Astrocyte of the cerebellum (primary cell): ENCODE results near the gene SLC25A39.
A peak's percentile ranks its signal among the peaks of the same experiment; 100 is the strongest.

ENCODE experiments used
- DNase-seq: peaks from one replicate; pipeline ENCODE4 v3.0.0-alpha.2; 2011; ENCODE audit warnings: low read depth
- H3K4me3 ChIP-seq: 2 replicates; pipeline ENCODE4 v1.5.1; 2011; ENCODE audit warnings: mild to moderate bottlenecking, low read depth, low read length, moderate library complexity
- CTCF ChIP-seq: IDR thresholded peaks from 2 replicates; pipeline ENCODE4 v1.5.1; 2012; ENCODE audit warnings: low read length, low read depth, moderate library complexity, mild to moderate bottlenecking; ENCODE audit errors: missing control alignments
- in situ Hi-C: cut with HindIII; loops from 2 replicates; pipeline ENCODE4 v1.10.0; 2017; ENCODE audit warnings: low sequenced_read_pairs

Gene SLC25A39

DNA sequence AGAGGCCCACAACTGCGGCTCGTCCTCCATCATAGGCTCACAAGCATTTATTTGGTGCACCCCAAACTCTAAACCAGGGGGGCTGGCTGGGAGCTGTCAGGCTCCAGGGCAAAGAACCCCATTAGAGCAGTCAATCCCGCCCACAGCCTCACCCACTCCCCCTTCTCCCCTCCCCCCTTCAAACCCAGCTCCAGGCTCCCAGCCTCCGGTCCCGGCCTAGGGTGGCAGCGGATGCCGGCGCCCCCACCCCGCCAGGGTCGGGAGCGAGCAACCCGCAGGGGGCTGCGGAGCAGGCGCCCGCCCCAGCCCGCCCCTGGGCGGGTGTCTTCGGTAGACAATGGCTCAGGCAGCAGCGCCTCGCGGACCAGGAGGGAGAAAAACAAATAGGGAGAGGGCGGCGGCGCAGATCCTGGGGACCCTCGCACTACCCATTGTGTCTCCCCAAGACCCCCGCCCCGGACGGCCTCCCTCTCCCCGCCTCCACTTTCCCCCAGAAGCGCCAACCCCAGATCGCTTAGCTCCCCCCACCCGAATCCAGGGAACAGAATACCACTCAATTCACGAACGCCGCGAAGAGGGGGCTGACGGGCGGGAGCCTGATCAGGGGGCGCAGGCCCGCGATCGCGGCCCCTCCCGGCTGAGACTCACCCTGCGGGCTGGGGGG is 38.5 kb upstream of the SLC25A39 start:
- TF ChIP-seq CTCF, result no peak
- DNase-seq, result no peak
- peak overlapping the region; percentile 80 for H3K4me3 ChIP-seq
- in situ Hi-C loops, result loop anchor here (25.0 kb wide), 1 partner anchor 274 kb away; no protein-coding TSS in a partner anchor

DNA sequence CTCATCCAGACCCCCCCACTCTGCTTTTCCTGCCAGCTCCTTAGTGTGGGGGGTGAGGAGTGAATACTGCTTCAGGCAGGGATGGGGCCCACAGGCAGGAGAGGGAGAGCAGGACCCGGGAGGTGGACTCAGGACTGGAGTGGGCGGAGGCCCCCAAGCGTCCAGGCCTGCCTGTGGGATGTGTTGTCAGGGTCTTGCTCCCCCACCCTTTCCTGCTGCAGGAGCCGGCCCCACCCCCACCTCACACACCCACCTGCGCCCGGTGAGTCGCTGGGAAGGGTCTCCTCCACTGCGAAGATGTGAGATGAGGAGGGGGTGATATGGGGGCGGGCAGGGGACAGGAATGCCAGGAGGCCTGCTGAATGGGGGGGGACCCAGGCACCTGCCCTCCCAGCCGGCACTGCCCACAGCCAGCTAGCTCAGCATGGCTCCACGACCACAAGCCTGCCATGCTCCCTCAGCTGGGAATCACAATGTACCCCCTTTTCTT is 37.9 kb upstream of the SLC25A39 start:
- H3K4me3 ChIP-seq, result peak overlapping the region; percentile 80
- in situ Hi-C loops, result loop anchor here (25.0 kb wide), 1 partner anchor 275 kb away; no protein-coding TSS in a partner anchor
- no peak for TF ChIP-seq CTCF
- DNase-seq, result no peak

GRCh38 chr17:44361292-44362260 is 37.0 kb upstream of the SLC25A39 start:
- DNase-seq, result no peak
- peak overlapping the region; percentile 80 for H3K4me3 ChIP-seq
- no peak for TF ChIP-seq CTCF
- in situ Hi-C loops, result loop anchor here (25.0 kb wide), 1 partner anchor 276 kb away; no protein-coding TSS in a partner anchor

DNA sequence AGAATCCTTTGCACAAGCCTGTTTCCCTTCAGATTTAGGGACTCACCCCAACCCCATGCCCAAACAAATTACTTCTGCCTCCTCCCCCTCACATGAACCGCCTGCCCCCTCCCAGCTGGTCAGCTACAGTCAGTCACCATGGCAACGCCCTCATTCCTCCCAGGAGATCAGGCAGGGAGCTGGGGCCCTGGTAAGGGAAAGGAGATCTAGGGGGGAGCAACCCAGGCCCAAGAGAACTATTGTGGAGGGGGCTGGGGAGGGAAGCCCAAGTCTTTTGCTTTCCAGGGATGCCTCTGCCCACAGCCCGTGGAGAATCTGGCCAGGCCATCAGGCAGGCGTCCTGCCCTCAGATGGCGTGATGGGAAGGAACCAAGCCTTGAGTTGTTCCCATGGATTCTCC is 36.2 kb upstream of the SLC25A39 start:
- in situ Hi-C loops, result loop anchor here (25.0 kb wide), 1 partner anchor 276 kb away; no protein-coding TSS in a partner anchor
- TF ChIP-seq CTCF, result no peak
- H3K4me3 ChIP-seq, result no peak overlapping the region
- no peak for DNase-seq

- no peak for TF ChIP-seq CTCF
- DNase-seq, result no peak
- H3K4me3 ChIP-seq, result no peak overlapping the region
- in situ Hi-C loops, result loop anchor here (25.0 kb wide), 1 partner anchor 277 kb away; no protein-coding TSS in a partner anchor
These were observed 35.5 kb upstream of the SLC25A39 start for GRCh38 chr17:44360144-44360533.

DNA sequence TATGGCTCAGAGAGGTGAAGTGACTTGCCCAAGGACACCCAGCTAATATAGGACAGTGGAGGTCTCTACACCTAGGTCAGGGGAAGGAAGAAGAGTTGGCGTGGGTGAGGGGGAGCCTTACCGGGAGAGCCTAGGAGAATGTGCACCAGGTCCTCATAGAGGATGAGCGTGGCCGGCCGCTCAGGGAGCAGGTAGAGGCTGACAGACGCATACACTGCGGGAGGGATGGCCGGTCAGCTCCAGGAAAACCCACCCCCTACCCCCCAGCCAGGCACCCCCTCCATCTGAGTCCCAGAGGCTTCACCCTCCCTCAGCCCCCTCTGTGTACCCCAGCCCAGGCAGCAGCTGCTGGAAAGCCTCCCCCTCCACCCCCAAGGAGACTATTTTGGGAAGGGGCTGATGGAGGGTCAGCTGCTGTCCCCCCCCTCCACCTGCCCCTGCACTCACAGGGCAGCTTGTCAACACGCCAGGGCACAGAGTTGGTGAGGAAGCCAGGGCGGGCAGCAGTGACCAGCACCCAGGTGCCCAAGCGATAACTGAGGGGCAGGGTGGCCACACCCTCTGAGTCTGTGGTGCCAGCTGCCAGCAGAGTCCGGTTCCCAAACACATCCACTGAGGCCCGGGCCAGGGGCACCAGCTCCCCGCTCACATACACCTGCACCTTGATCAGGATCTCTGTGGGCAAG is 35.0 kb upstream of the SLC25A39 start:
- no peak overlapping the region for H3K4me3 ChIP-seq
- TF ChIP-seq CTCF, result no peak
- DNase-seq, result no peak
- in situ Hi-C loops, result loop anchor here (25.0 kb wide), 1 partner anchor 278 kb away; no protein-coding TSS in a partner anchor
